ENCODE data around the gene CLNS1A.
"Not testable (repeated sequence)": the region's sequence is repeated elsewhere in the genome, so short reads cannot be mapped to it uniquely, and the experiment has no call there.

The CLNS1A gene

DNA sequence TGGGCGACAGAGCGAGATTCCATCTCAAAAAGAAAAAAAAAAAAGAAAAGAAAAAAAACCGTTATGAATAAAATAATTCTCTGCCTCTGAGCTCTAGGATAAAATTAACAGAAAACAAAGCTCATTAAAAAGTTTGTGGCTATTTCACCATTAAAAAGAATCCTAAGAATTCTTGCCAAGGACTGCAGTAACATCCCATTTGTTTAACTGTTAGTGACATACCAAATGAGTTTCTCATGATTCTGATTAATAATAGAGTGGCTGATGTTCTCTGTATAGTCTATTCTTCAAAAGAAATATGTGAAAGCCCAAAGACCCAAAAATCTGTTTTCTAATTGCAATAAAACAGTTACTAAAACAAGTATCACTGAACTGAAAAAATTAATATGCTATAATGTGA, 19.7 kb downstream of the CLNS1A start:
- no peak for DNase-seq (ENCODE audit: low spot score)

DNA sequence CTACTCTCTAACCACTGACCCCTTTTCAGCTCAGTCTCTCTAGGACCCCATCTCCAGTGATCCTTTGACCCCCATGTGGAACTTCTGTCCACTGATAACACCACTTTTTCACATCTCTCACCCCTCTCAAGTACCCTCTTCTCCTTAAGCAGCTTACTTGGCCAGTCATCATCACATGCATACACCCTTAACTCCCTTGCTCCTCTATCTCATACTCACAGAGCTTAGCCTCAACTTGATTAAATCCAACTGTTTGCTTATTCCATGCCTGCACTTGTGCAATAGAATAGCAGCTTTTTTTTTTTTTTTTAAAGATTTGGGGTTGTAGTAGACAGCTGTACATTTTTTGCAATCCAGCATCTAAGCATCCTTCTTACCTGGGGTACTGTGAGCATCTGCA, 25.7 kb downstream of the CLNS1A start:
- DNase-seq (ENCODE audit: low spot score), result no peak

DNA sequence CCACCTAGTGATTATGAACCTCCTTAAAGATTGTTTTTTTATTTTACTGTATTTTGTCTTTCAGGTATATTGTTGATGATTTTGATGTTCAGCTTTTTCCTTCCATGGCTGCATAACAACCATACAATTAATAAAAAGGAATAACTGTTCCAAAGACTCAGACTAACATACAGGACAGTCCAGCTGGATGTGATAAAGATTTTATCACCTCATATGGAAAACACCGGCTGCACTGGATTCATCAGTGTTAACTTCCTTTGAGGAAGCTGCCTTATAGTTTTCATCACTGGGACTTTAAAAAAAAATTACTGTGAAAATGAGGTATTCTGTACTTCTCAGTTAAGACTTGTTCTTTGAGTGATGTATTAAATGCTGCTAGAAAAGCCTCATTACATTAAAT, 28.4 kb downstream of the CLNS1A start:
- no peak for DNase-seq (ENCODE audit: low spot score)

DNA sequence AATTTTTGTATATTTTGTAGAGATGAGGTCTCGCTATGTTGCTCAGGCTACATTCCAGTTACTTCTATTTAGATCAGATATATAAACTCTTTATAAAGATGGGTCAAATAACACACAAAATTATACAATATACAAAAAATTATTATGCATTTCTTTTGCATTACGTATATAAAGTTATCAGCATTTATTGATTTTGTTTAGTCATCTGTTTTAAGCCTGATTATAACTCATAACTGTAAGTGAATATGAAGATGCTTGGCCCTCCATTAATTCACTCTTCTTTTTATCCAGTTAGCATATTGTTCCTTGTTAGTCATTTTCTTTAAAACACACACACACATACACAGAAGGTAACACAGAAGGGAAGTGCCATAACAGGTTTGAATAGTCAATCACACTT, 33.3 kb downstream of the CLNS1A start:
- DNase-seq (ENCODE audit: low spot score), result no peak

DNA sequence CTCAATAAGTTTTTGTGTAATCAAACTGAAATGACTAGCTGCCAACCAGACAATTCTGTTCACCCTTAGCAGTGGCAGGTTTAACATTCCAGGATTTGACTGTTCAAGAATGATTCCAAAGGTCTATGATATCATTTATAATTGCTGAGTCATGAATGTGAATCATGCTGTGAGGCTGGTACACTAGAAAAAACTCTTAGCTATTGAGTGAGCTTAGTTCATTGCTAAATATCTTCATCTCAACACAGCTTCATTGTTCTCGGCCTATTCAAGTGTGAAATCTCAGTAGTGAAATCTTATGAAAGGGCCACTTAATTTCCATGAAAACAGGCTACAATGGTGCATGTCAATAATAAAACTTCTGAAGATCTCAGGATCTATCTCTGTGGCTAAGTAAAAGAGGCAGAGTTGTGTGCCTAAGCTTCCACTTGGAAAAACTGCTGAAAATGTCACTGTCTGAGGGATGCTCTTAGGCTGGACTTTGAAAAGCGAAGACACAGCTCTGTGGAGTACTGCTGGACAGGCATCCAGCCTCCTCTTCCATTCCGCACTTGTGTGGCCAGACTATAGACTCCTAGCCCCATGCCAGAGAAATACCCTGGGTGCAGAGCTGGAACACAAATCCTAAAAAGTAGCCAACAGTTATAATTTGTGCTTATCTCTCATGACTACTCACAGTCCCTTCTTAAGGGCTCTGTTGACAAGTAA, 35.1 kb downstream of the CLNS1A start:
- no peak for DNase-seq (ENCODE audit: low spot score)

DNA sequence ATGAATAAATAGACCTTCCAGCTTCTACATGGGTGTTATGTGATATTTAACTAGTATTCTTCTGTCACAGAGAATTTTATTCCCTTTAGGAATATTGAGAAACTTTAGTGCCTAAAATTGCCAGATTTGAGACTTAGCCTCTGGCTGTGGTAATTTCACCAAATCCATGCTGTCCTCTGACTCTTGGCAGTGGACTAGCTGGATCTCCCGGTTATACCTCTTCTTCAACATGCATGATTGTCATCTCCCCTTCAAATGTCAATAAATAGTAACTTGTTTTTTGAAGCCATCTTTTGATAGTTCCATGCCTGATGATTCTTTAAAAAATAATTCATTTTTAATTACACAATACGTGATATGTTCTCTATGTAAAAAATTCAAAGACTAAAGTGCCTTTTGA, 39.4 kb downstream of the CLNS1A start:
- DNase-seq (ENCODE audit: low spot score), result no peak

DNA sequence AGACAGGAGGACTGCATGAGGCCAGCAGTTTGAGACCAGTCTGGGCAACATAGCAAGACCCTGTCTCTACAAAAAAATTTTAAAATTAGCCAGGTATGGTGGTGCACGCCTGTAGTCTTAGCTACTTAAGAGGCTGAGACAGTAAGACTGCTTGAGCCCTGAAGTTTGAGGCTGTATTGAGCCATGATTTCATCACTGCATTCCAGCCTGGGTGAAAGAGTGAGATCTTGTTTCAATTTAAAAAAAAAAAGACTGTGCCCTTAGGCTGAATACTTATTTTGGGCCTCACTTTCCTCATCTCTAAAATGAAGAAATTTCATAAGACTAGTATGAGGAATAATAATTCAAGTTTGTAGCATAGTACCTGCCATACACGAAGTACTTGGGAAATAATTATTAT, 41.0 kb downstream of the CLNS1A start:
- DNase-seq (ENCODE audit: low spot score), result no peak

DNA sequence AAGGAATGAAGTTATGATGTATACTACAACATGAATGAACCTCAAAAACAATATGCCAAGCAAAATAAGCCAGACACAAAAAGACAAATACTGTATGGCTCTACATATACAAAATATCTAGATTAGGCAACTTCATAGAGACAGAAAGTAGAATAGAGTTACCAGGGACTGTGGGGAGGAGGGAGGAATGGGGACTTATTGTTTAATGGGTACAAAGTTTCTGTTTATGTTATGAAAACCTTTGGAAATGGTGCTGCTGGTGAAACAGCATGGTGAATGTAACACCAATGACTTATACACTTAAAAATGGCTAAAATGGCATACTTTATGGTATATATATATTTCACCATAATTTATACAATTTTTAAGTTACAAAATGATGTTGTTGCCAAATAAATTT, 43.7 kb downstream of the CLNS1A start:
- DNase-seq (ENCODE audit: low spot score), result no peak

DNA sequence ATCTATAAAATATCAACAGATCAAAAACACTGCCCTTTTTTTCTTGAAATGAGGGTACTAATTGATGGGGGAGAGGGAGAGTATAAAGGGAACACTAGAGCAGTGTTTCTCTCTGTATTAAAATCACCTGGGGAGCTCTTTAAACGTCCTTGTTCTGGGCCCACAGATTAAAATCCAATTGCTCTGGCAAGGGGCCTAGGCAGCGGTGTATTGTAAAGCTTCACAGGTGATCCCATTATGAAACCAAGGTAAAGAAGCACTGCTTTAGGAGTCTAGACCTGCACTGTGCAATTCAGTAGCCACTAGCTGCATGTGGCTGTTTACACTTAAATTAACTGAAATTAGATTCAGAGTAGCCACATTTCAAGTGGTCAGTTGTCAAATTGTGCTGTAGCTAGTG, 44.9 kb downstream of the CLNS1A start:
- no peak for DNase-seq (ENCODE audit: low spot score)

DNA sequence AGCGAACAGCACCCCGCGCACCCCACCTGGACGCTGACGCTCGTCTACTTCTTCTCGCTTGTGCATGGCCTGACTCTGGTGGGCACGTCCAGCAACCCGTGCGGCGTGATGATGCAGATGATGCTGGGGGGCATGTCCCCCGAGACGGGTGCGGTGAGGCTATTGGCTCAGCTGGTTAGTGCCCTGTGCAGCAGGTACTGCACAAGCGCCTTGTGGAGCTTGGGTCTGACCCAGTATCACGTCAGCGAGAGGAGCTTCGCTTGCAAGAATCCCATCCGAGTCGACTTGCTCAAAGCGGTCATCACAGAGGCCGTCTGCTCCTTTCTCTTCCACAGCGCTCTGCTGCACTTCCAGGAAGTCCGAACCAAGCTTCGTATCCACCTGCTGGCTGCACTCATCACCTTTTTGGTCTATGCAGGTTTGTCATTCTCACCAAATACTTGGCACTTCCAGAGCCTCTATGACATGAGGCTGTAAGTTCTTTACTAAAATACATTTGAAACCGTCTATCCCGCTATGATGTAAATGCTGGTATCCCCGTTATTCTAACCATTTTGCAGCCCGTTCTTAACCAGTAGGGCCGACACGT, 47.3 kb downstream of the CLNS1A start:
- no peak for DNase-seq (ENCODE audit: low spot score)

DNA sequence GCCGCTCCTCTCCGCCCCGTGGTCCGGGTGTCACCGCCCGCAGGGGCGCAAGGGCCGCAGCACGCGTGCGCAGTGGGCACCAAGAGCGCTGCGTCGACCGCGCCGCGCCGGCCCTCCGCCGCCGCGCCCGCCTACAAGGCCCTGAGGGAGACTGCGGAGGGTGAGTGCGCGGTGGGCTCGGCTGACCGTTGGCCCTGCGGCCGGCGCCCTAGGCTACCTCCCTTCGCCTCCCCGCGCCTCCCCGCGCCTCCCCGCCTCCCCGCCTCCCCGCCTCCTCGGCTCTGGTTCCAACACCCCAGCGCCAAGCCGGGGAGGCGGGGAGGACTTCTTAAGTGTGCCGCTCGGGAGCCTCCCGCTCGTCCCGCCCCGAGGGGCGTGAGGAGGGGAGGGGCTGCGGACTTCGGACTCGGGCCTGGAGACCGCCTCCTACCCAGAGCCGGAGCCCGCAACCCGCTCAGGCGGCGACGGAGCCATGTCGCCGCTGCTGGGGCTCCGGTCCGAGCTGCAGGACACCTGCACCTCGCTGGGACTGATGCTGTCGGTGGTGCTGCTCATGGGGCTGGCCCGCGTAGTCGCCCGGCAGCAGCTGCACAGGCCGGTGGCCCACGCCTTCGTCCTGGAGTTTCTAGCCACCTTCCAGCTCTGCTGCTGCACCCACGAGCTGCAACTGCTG, 47.9 kb downstream of the CLNS1A start, which contains the start of gene AQP11:
AQP11 (plus strand) TSS at position 433 of the 673 bp plus-strand sequence; CDS start at position 473, 40 bp downstream.
- peak; percentile 97 for DNase-seq (ENCODE audit: low spot score)

DNA sequence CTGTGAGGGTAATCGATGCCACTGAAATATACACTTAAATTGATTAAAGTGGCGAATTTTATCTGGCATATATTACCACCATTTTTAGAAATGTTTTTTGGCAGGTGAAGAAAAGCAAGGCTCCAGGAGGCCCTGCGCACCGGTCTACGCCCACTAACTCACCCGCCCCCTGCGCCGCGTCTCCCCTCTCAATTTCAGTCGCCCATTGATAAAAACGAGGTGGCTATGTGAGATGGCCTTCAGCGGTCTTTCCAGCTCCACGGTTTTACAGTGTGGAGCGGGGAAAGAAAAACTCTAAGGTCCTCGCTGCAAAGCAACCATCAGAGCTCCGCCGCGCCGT, 48.4 kb downstream of the CLNS1A start:
- DNase-seq (ENCODE audit: low spot score), result no peak

DNA sequence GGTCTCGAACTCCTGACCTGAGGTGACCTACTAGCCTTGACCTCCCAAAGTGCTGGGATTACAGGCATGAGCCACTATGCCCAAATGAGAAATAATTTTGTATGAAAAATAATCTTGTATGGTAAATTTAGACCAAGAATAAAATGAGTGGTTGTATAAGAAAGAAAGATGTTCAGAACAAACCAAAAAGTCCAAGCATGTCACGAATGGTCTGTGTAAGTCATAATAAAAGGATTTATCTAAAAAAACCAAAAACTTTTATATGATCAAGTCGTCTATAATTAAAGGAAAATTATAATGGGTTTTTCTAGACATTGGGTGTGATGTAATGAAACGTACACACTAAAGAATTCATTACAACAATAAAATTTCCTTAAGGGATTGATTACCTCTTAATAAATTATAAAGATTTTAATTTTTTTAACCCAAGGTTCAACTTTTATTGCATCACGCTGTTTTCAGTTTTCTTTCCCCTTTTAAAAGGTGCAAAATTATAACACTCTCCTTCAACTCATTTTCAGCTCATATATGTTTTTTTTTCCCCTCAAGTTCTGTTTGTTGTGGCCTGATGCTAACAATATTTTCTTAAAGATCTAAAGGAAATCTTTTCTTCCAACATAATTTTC, 56.8 kb downstream of the CLNS1A start:
- no peak for DNase-seq (ENCODE audit: low spot score)

DNA sequence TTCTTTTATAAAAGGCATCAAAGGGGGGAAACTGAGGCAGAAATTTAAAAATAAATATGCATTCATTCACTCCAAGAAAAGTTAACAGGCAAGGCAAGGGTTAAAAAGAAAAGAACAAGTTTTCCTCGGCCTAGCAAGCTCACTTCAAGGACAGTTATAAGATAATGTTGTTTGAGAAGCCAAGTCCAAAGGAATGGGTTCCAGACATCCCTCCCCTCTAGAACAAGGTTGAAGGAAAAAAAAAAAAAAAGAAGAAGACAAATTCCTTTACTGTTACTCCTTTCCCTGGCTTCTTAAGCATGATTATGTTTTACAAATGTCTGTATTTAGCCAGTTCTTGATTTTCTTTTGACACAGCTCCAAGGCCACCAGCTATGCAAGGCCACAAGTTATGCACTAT, 62.2 kb downstream of the CLNS1A start:
- DNase-seq (ENCODE audit: low spot score), result not testable (repeated sequence)

DNA sequence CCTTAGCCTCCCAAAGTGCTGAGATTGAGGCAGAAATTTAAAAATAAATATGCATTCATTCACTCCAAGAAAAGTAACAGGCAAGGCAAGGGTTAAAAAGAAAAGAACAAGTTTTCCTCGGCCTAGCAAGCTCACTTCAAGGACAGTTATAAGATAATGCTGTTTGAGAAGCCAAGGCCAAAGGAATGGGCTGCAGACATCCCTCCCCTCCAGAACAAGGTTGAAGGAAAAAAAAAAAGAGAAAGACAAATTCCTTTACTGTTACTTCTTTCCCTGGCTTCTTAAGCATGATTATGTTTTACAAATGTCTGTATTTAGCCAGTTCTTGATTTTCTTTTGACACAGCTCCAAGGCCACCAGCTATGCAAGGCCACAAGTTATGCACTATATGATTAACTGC, 66.7 kb downstream of the CLNS1A start:
- not testable (repeated sequence) for DNase-seq (ENCODE audit: low spot score)

DNA sequence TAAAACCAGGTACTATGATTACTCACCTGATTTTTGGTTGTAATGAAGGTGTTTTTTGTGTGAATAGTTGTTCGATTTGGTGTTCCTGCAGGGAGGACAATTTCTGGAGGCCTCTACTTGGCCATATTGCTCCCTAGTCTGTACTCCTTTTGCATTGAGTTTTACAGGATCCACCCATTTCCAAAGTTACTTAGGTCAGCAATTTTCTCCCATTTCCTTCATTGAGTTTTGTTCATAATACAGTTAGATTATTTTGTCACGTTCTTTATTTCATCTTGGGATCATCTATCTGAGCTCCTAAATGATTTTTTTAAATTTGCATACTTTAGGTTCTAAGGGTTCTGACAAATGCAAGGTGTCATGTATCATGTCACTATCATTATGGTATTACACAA, 67.9 kb downstream of the CLNS1A start:
- DNase-seq (ENCODE audit: low spot score), result no peak

DNA sequence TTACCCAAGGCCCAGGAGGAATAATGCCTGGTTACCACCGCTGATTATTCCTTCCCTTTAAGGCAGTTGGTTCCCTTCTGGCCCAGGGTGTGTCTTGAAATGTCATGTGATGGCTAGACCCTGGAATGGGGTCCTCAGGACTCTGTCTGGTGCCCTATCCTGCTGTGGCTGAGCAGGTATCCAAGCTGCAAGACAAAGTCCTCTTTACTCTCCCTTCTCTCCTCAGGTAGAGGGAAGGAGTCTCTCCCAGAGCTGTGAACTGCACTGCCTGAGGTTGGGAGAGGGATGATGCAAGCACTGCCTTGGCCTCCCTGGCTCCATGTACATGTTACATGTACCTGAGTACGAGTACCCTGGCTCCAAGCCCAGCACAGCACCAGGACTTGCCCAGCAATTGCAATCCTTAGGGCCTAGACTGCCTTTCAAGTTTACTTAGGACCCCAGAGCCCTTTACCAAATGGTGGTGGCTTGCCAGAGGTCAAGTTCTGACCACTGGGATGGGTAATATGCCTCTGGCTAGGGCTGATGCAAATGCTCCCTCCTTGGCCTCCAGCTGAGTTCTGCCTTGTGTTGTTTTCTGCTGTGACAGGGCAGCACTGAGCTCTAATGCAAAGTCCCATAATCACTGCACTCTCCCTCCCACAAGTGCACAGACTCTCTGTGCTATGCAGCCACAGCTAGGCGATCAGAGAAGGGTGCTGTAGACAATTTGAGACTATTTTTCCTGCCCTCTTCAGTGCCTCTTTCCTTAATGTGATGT, 68.5 kb downstream of the CLNS1A start:
- no peak for DNase-seq (ENCODE audit: low spot score)

DNA sequence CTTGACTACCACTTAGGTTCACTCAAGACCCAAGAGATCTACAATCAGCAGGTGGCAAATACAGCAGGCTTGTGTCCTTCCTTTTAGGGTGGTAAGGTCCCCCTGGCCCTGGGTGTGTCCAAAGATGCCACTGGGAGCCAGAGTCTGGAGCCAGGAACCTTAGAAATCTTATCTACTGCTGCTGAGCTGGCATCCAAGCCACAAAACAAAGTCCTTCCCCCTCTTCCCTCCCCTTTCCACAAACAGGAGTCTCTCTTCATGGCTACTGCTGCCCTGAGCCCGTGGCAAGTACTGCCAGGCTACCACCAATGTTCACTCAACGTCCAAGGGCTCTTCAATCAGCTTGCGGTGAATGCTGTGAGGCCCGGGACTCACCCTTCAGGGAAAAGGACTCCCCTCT, 69.3 kb downstream of the CLNS1A start:
- no peak for DNase-seq (ENCODE audit: low spot score)
